Tibial artery (tissue), 4 donors: ENCODE data around the gene LCN1.

Experiments
- DNase-seq, 2 donors: peaks; one replicate each; pipeline ENCODE4 v3.0.0-alpha.2; 2019
- H3K27ac ChIP-seq, 2 donors: fragments of 200-600 bp; sonication (generic) in 1 of 2; 1 replicate in 1 of 2; 2 replicates in 1 of 2; pipeline ENCODE4 v1.5.1; 2018 to 2019; ENCODE audit warnings: mild to moderate bottlenecking in 1 of 2
- H3K27me3 ChIP-seq, 2 donors: fragments of 200-600 bp; sonication (generic) in 1 of 2; one replicate each; pipeline versions ENCODE4 v1.5.1 to v1.6.0; 2016 to 2019
- H3K36me3 ChIP-seq, 3 donors: fragments of 200-600 bp; sonication (generic) in 2 of 3; one replicate each; pipeline ENCODE4 v1.5.1; 2016 to 2019; ENCODE audit warnings: mild to moderate bottlenecking in 2 of 3
- H3K4me1 ChIP-seq, 4 donors: fragments of 200-600 bp; sonication (generic) in 2 of 4; 1 replicate in 3 of 4; 2 replicates in 1 of 4; pipeline ENCODE4 v1.5.1; 2016 to 2019
- H3K4me3 ChIP-seq, 2 donors: fragments of 200-600 bp; sonication (generic) in 1 of 2; 1 replicate in 1 of 2; 2 replicates in 1 of 2; pipeline ENCODE4 v1.5.1; 2018 to 2019; ENCODE audit warnings: mild to moderate bottlenecking in 2 of 2
- H3K9me3 ChIP-seq, 3 donors: fragments of 200-600 bp; sonication (generic) in 1 of 3; one replicate each; pipeline ENCODE4 v1.5.1; 2016 to 2019
- CTCF ChIP-seq, 2 experiments: fragments of 200-600 bp in 1 of 2; fragments of 450-650 bp in 1 of 2; IDR thresholded peaks; one replicate each; pipeline ENCODE4 v1.5.1; 2017 to 2019; ENCODE audit warnings: antibody characterized with exemption in 2 of 2, mild to moderate bottlenecking in 1 of 2, moderate library complexity in 1 of 2
- intact Hi-C: fragments of 100-400 bp; cut with DNase I; formaldehyde crosslinking; loops from one replicate; pipeline ENCODE4 v1.15.0; 2023; ENCODE audit warnings: low total_unique reads

The LCN1 gene

GRCh38 chr9:135563039-135563476, 41.8 kb downstream of the LCN1 start:
- Histone ChIP-seq H3K27ac (no peak overlapping the region), H3K4me3 (no peak overlapping the region)
- TF ChIP-seq CTCF (IDR thresholded peaks at IDR 0.05) = no peak

GRCh38 chr9:135563858-135564257, 42.6 kb downstream of the LCN1 start:
- Histone ChIP-seq H3K9me3 (peaks cover 0 to 6% (median 0%) of the 10 kb centered on the region in 3 donors), H3K4me1 (no peaks in the 10 kb centered on the region), H3K27me3 (peaks cover 0 to 55% of the 10 kb centered on the region in 2 donors), H3K27ac (no peak overlapping the region), H3K4me3 (no peak overlapping the region), H3K36me3 (no peaks in the 10 kb centered on the region)
- no peak for TF ChIP-seq CTCF (IDR thresholded peaks at IDR 0.05)
- intact Hi-C loops = no loop called here
- no peak for DNase-seq

More at GRCh38 chr9:135563039-135563476, 41.8 kb downstream of the LCN1 start:
- Histone ChIP-seq H3K4me1 (no peaks in the 10 kb centered on the region), H3K27me3 (peaks cover 0 to 55% of the 10 kb centered on the region in 2 donors), H3K9me3 (peaks cover 0 to 6% (median 0%) of the 10 kb centered on the region in 3 donors), H3K36me3 (no peaks in the 10 kb centered on the region)
- DNase-seq = no peak
- intact Hi-C loops = no loop called here

GRCh38 chr9:135565141-135565628, 43.9 kb downstream of the LCN1 start:
- no peak overlapping the region for H3K27ac ChIP-seq
- no peak for TF ChIP-seq CTCF (IDR thresholded peaks at IDR 0.05)
- intact Hi-C loops = no loop called here
- H3K4me1 ChIP-seq = no peaks in the 10 kb centered on the region
- no peaks in the 10 kb centered on the region for H3K36me3 ChIP-seq
- DNase-seq = no peak
- no peak overlapping the region for H3K4me3 ChIP-seq
- peaks cover 0 to 6% (median 0%) of the 10 kb centered on the region in 3 donors for H3K9me3 ChIP-seq
- peaks cover 0 to 55% of the 10 kb centered on the region in 2 donors for H3K27me3 ChIP-seq

- H3K27ac ChIP-seq = no peak overlapping the region
- no peak for TF ChIP-seq CTCF (IDR thresholded peaks at IDR 0.05)
- no peaks in the 10 kb centered on the region for H3K36me3 ChIP-seq
- no peaks in the 10 kb centered on the region for H3K4me1 ChIP-seq
- H3K27me3 ChIP-seq = peaks cover 0 to 55% of the 10 kb centered on the region in 2 donors
- intact Hi-C loops = no loop called here
- DNase-seq = no peak
- no peak overlapping the region for H3K4me3 ChIP-seq
- H3K9me3 ChIP-seq = peaks cover 0 to 6% (median 0%) of the 10 kb centered on the region in 3 donors
Observed at GRCh38 chr9:135565636-135566035, 44.4 kb downstream of the LCN1 start.

- Histone ChIP-seq H3K4me3 (no peak overlapping the region), H3K27me3 (peaks cover 0 to 46% of the 10 kb centered on the region in 2 donors), H3K9me3 (peaks cover 0 to 5% (median 0%) of the 10 kb centered on the region in 3 donors), H3K27ac (no peak overlapping the region), H3K4me1 (no peaks in the 10 kb centered on the region), H3K36me3 (no peaks in the 10 kb centered on the region)
- DNase-seq = no peak
- no peak for TF ChIP-seq CTCF (IDR thresholded peaks at IDR 0.05)
- intact Hi-C loops = no loop called here
Observed at GRCh38 chr9:135566552-135566951, 45.3 kb downstream of the LCN1 start.

- Histone ChIP-seq H3K27ac (no peak overlapping the region), H3K4me1 (no peaks in the 10 kb centered on the region), H3K36me3 (no peaks in the 10 kb centered on the region), H3K27me3 (peaks cover 0 to 40% of the 10 kb centered on the region in 2 donors), H3K4me3 (no peak overlapping the region), H3K9me3 (no peaks in the 10 kb centered on the region)
- peak in 1 of 2 donors; percentile 28 for DNase-seq
- TF ChIP-seq CTCF (IDR thresholded peaks at IDR 0.05) = no peak
- intact Hi-C loops = no loop called here
Observed at GRCh38 chr9:135567311-135567710, 46.1 kb downstream of the LCN1 start.
